ENCODE measurements around the gene NDUFB4. TPM values are rescaled to one million over a fixed set of nuclear protein-coding genes. Genes with fewer than 3 reads are reported as not detected.

NDUFB4 gene
- total and polyA plus RNA-seq, 9 of the 15 experiments (the other 6 are each of a cell fraction or from before 2014, with no cell fraction given), result 124 to 670 (median 227) TPM

DNA sequence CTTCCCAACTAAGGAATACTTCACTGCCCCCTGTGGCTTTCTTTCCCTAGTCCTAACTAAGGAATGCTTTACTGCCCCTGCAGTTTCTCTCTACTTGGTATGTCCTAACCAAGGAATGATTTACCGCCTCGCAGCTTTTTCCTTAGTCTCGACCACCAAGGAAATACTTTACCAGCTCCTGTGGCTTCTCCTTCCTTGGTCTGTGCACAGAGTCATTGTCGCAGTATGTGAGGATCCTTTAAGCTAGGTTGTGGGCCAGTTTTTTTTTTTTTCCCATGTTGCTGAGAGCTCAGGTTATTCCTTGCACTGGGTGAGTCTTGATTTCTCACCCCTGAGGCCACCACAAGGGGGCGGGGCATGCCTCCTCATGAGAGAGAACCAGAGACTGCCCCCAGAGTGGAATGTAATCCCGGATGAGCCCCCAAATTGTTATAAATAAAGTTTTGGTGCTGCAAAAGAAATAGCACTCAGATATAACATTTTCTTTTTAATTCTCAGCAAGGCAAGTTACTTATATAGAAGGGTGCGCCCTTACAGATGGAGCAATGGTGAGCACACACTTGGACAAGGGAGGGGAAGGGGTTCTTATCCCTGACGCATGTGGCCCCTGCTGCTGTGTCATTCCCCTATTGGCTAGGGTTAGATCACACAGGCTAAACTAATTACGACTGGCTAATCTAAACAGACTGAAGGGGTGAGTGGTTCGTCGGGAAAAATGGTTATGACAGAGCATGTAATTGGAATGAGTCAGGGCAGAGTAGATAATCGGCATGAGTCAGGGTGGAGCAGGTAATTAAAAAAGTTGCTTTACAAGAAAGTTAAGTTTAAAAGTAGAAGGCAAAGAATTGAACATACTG, 27.0 kb downstream of the NDUFB4 start (continued):
- TF ChIP-seq, protein P1, sequence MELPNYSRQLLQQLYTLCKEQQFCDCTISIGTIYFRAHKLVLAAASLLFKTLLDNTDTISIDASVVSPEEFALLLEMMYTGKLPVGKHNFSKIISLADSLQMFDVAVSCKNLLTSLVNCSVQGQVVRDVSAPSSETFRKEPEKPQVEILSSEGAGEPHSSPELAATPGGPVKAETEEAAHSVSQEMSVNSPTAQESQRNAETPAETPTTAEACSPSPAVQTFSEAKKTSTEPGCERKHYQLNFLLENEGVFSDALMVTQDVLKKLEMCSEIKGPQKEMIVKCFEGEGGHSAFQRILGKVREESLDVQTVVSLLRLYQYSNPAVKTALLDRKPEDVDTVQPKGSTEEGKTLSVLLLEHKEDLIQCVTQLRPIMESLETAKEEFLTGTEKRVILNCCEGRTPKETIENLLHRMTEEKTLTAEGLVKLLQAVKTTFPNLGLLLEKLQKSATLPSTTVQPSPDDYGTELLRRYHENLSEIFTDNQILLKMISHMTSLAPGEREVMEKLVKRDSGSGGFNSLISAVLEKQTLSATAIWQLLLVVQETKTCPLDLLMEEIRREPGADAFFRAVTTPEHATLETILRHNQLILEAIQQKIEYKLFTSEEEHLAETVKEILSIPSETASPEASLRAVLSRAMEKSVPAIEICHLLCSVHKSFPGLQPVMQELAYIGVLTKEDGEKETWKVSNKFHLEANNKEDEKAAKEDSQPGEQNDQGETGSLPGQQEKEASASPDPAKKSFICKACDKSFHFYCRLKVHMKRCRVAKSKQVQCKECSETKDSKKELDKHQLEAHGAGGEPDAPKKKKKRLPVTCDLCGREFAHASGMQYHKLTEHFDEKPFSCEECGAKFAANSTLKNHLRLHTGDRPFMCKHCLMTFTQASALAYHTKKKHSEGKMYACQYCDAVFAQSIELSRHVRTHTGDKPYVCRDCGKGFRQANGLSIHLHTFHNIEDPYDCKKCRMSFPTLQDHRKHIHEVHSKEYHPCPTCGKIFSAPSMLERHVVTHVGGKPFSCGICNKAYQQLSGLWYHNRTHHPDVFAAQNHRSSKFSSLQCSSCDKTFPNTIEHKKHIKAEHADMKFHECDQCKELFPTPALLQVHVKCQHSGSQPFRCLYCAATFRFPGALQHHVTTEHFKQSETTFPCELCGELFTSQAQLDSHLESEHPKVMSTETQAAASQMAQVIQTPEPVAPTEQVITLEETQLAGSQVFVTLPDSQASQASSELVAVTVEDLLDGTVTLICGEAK (IDR thresholded peaks at IDR 0.05), result peak; percentile 89
- TF ChIP-seq, protein P1 (CRISPR knock-in tag; IDR thresholded peaks at IDR 0.05), result peak; percentile 90
- TF ChIP-seq ZNF395 (CRISPR knock-in tag; IDR thresholded peaks at IDR 0.05) (peak; percentile 45; the same call in 1 of the 2 replicates), RBBP5 (IDR thresholded peaks at IDR 0.05; ENCODE audit: borderline replicate concordance, insufficient read depth, low read length, poor library complexity, severe bottlenecking) (no peak), CC2D1A (IDR thresholded peaks at IDR 0.05) (0 out of 2 replicates have a peak, but pooled peaks have one; percentile 53), ATF1 (CRISPR knock-in tag; IDR thresholded peaks at IDR 0.05) (no peak), ATF1 (tag; IDR thresholded peaks at IDR 0.05) (peak; percentile 76), RFX5 (IDR thresholded peaks at IDR 0.05; ENCODE audit: low read depth, low read length) (no peak), CEBPG (CRISPR knock-in tag; IDR thresholded peaks at IDR 0.05) (peak; percentile 63), CEBPG (tag; conservative IDR thresholded peaks at IDR 0.05 in 1 of 2, IDR thresholded peaks at IDR 0.05 in 1 of 2) (peak in 1 of 2 experiments; percentile 64; a peak in 1 of 4 replicates), MYC (IDR thresholded peaks at IDR 0.05; ENCODE audit: low read depth, low read length) (0 out of 2 replicates have a peak, but pooled peaks have one; percentile 11), MYC (CRISPR knock-in tag; IDR thresholded peaks at IDR 0.05; ENCODE audit: borderline replicate concordance, low read depth) (no peak), PREB (CRISPR knock-in tag; IDR thresholded peaks at IDR 0.05) (no peak), CBX3 (IDR thresholded peaks at IDR 0.05; ENCODE audit: borderline replicate concordance in 1 of 2, low read length in 2 of 2) (no peak), KLF1 (tag; IDR thresholded peaks at IDR 0.05) (no peak), FOSL1 (tag; conservative IDR thresholded peaks at IDR 0.05) (peak; percentile 95)

Data from K562 (cell line).